Naive thymus-derived CD4-positive, alpha-beta T cell (primary cell): ENCODE results near the gene HSPB6. TPM values are rescaled to one million over a fixed set of nuclear protein-coding genes. Genes with fewer than 3 reads are reported as not detected.

Experiments
- ATAC-seq: fragments of 150-1000 bp; cut with Tn5 transposase; 2 replicates; pipeline ENCODE4 v1.10.0; 2021; ENCODE audit warnings: mild to moderate bottlenecking, moderate library complexity
- CTCF ChIA-PET: fragments of 350-600 bp; sonication (Branson Sonifier 250); formaldehyde crosslinking; loops from one replicate; lab custom pipeline; 2021; ENCODE audit warnings: antibody characterized with exemption; lab: Charles Lee
- POLR2A ChIA-PET: fragments of 350-600 bp; sonication (Branson Sonifier 250); formaldehyde crosslinking; loops from one replicate; lab custom pipeline; 2021; ENCODE audit warnings: antibody characterized with exemption, inconsistent platforms; lab: Charles Lee
- DNase-seq, 9 donors: peaks; one replicate each; pipeline versions ENCODE4 v3.0.0 to v3.0.0-alpha.2; 2020 to 2022; ENCODE audit warnings: mixed read lengths in 1 of 9
- H3K27ac ChIP-seq: one replicate; pipeline ENCODE4 v1.7.0; 2013; ENCODE audit warnings: mild to moderate bottlenecking, low read depth, low read length, moderate library complexity
- H3K27me3 ChIP-seq, 2 donors: one replicate each; pipeline ENCODE4 v1.7.0; 2013; ENCODE audit warnings: low read length in 2 of 2, mild to moderate bottlenecking in 2 of 2, moderate library complexity in 2 of 2; ENCODE audit not compliant: control insufficient read depth in 2 of 2, insufficient read depth in 2 of 2
- H3K36me3 ChIP-seq, 3 experiments: 1 replicate in 2 of 3; 2 replicates in 1 of 3; pipeline ENCODE4 v1.7.0; 2013; ENCODE audit warnings: low read length in 3 of 3, mild to moderate bottlenecking in 3 of 3, moderate library complexity in 1 of 3; ENCODE audit not compliant: insufficient read depth in 3 of 3, control insufficient read depth in 2 of 3
- H3K4me1 ChIP-seq, 2 donors: one replicate each; pipeline ENCODE4 v1.7.0; 2013; ENCODE audit warnings: low read length in 2 of 2, mild to moderate bottlenecking in 2 of 2, moderate library complexity in 1 of 2; ENCODE audit not compliant: control insufficient read depth in 2 of 2, insufficient read depth in 2 of 2
- H3K4me3 ChIP-seq: 2 replicates; pipeline ENCODE4 v1.7.0; 2013; ENCODE audit warnings: mild to moderate bottlenecking, low read length
- H3K9me3 ChIP-seq, 3 experiments: 1 replicate in 2 of 3; 2 replicates in 1 of 3; pipeline ENCODE4 v1.7.0; 2013; ENCODE audit warnings: low read length in 3 of 3; ENCODE audit not compliant: control insufficient read depth in 2 of 3
- H3K27ac Mint-ChIP-seq, 9 donors: one replicate each; pipeline ENCODE4 v1.8.0; 2020 to 2022; ENCODE audit warnings: mixed read lengths in 9 of 9, mild to moderate bottlenecking in 8 of 9, moderate library complexity in 5 of 9, inconsistent platforms in 2 of 9
- H3K27me3 Mint-ChIP-seq, 5 donors: one replicate each; pipeline ENCODE4 v1.8.0; 2021 to 2022; ENCODE audit warnings: mixed read lengths in 5 of 5, mild to moderate bottlenecking in 1 of 5
- H3K36me3 Mint-ChIP-seq, 5 donors: one replicate each; pipeline ENCODE4 v1.8.0; 2020 to 2022; ENCODE audit warnings: mixed read lengths in 5 of 5, mild to moderate bottlenecking in 3 of 5, inconsistent platforms in 1 of 5
- H3K4me1 Mint-ChIP-seq, 7 donors: one replicate each; pipeline ENCODE4 v1.8.0; 2020 to 2022; ENCODE audit warnings: mixed read lengths in 7 of 7, mild to moderate bottlenecking in 3 of 7, inconsistent platforms in 1 of 7
- H3K4me3 Mint-ChIP-seq, 10 donors: one replicate each; pipeline ENCODE4 v1.8.0; 2020 to 2022; ENCODE audit warnings: mild to moderate bottlenecking in 10 of 10, mixed read lengths in 10 of 10, moderate library complexity in 6 of 10, inconsistent platforms in 2 of 10
- H3K9me3 Mint-ChIP-seq, 11 donors: one replicate each; pipeline ENCODE4 v1.8.0; 2020 to 2022; ENCODE audit warnings: mixed read lengths in 11 of 11, mild to moderate bottlenecking in 4 of 11, inconsistent platforms in 1 of 11, moderate library complexity in 1 of 11
- intact Hi-C, 2 donors: fragments of 100-400 bp; cut with micrococcal nuclease; formaldehyde crosslinking; loops; one replicate each; pipeline ENCODE4 v1.15.1; 2023
- polyA plus RNA-seq, 2 donors: library from polyadenylated mRNA; unstranded; fragments of 300-500 nt; fragmentation: Illumina TruSeq; gene quantifications; one replicate each; pipeline ENCODE4 v1.2.3, GENCODE V29; 2021
- total RNA-seq, 6 experiments: library from RNA in 5 of 6; stranded (reverse) in 5 of 6; gene quantifications; 1 replicate in 5 of 6; 2 replicates in 1 of 6; pipeline ENCODE4 v1.2.3 and lab custom pipeline; 2021 to 2026

Gene HSPB6
- total and polyA plus RNA-seq, 7 experiments from 2014 or later, result 0.22 TPM; not detected in 6

- Histone ChIP-seq H3K27ac (no peak overlapping the region), H3K9me3 (no peaks in the 10 kb centered on the region), H3K27me3 (no peaks in the 10 kb centered on the region), H3K4me1 (no peaks in the 10 kb centered on the region), H3K4me3 (no peak overlapping the region), H3K36me3 (peaks cover 0 to 52% (median 0%) of the 10 kb centered on the region in 3 experiments)
- ChIA-PET POLR2A (no interaction called here), CTCF (no interaction called here)
- Mint-ChIP-seq H3K27ac (no peak overlapping the region), H3K36me3 (peaks cover 0 to 7% (median 4%) of the 10 kb centered on the region in 5 donors), H3K27me3 (no peaks in the 10 kb centered on the region), H3K4me1 (no peaks in the 10 kb centered on the region), H3K4me3 (no peak overlapping the region), H3K9me3 (no peaks in the 10 kb centered on the region)
- DNase-seq, result no peak
- no peak for ATAC-seq
- intact Hi-C loops, result no loop called here
Measured at GRCh38 chr19:35768082-35768421, 11.2 kb upstream of the HSPB6 start.

GRCh38 chr19:35767288-35768081 lies 10.7 kb upstream of the HSPB6 start:
- Mint-ChIP-seq H3K4me1 (no peaks in the 10 kb centered on the region), H3K36me3 (peaks cover 0 to 7% (median 4%) of the 10 kb centered on the region in 5 donors), H3K27me3 (no peaks in the 10 kb centered on the region), H3K9me3 (no peaks in the 10 kb centered on the region), H3K27ac (no peak overlapping the region), H3K4me3 (no peak overlapping the region)
- ATAC-seq (no peak), DNase-seq (no peak)
- no peaks in the 10 kb centered on the region for H3K9me3 ChIP-seq
- ChIA-PET CTCF (no interaction called here), POLR2A (no interaction called here)
- intact Hi-C loops, result no loop called here
- no peaks in the 10 kb centered on the region for H3K4me1 ChIP-seq
- no peaks in the 10 kb centered on the region for H3K27me3 ChIP-seq
- no peak overlapping the region for H3K27ac ChIP-seq
- H3K36me3 ChIP-seq, result peaks cover 0 to 52% (median 0%) of the 10 kb centered on the region in 3 experiments
- H3K4me3 ChIP-seq, result no peak overlapping the region

GRCh38 chr19:35766571-35767104 lies 9.8 kb upstream of the HSPB6 start:
- Mint-ChIP-seq H3K27ac (no peak overlapping the region), H3K9me3 (no peaks in the 10 kb centered on the region), H3K4me3 (no peak overlapping the region), H3K27me3 (no peaks in the 10 kb centered on the region), H3K4me1 (peaks cover 0 to 3% (median 0%) of the 10 kb centered on the region in 7 donors), H3K36me3 (peaks cover 0 to 12% (median 4%) of the 10 kb centered on the region in 5 donors)
- Histone ChIP-seq H3K9me3 (no peaks in the 10 kb centered on the region), H3K36me3 (peaks cover 0 to 61% (median 4%) of the 10 kb centered on the region in 3 experiments), H3K4me1 (no peaks in the 10 kb centered on the region), H3K27me3 (no peaks in the 10 kb centered on the region), H3K27ac (no peak overlapping the region), H3K4me3 (no peak overlapping the region)
- ATAC-seq (no peak), DNase-seq (no peak)
- CTCF ChIA-PET, result no interaction called here
- intact Hi-C loops, result no loop called here
- POLR2A ChIA-PET, result no interaction called here

GRCh38 chr19:35764432-35765315 lies 7.8 kb upstream of the HSPB6 start:
- ChIA-PET POLR2A (interaction anchor here (0.6 kb wide), 1 partner anchor 17 kb away, joined by 3 read pairs; the partner anchor contains the start of gene LIN37), CTCF (no interaction called here)
- Mint-ChIP-seq H3K27me3 (no peaks in the 10 kb centered on the region), H3K27ac (no peak overlapping the region), H3K36me3 (peaks cover 0 to 19% (median 4%) of the 10 kb centered on the region in 5 donors), H3K4me1 (peaks cover 0 to 6% (median 1%) of the 10 kb centered on the region in 7 donors), H3K9me3 (no peaks in the 10 kb centered on the region), H3K4me3 (no peak overlapping the region)
- DNase-seq (no peak), ATAC-seq (no peak)
- intact Hi-C loops, result no loop called here
- no peaks in the 10 kb centered on the region for H3K9me3 ChIP-seq
- H3K27ac ChIP-seq, result no peak overlapping the region
- no peaks in the 10 kb centered on the region for H3K27me3 ChIP-seq
- no peak overlapping the region for H3K4me3 ChIP-seq
- peaks cover 0 to 66% (median 4%) of the 10 kb centered on the region in 3 experiments for H3K36me3 ChIP-seq
- H3K4me1 ChIP-seq, result peaks cover 0 to 2% of the 10 kb centered on the region in 2 donors

- Histone ChIP-seq H3K4me1 (peaks cover 10 to 32% of the 10 kb centered on the region in 2 donors), H3K9me3 (no peaks in the 10 kb centered on the region), H3K4me3 (no peak overlapping the region), H3K36me3 (peaks cover 0 to 41% (median 4%) of the 10 kb centered on the region in 3 experiments), H3K27me3 (peaks cover 0 to 3% of the 10 kb centered on the region in 2 donors), H3K27ac (no peak overlapping the region)
- ChIA-PET CTCF (no interaction called here), POLR2A (interaction anchor here (0.6 to 1.6 kb wide), 2 partner anchors 15 to 16 kb away, joined by 4 to 5 read pairs; partner anchors contain the start of genes PSENEN and U2AF1L4)
- intact Hi-C loops, result no loop called here
- H3K27ac Mint-ChIP-seq, result no peak overlapping the region
- H3K27me3 Mint-ChIP-seq, result peaks cover 0 to 6% (median 5%) of the 10 kb centered on the region in 5 donors
- peaks cover 11 to 36% (median 30%) of the 10 kb centered on the region in 7 donors for H3K4me1 Mint-ChIP-seq
- ATAC-seq, result no peak
- H3K4me3 Mint-ChIP-seq, result no peak overlapping the region
- H3K36me3 Mint-ChIP-seq, result peaks cover 0 to 20% (median 0%) of the 10 kb centered on the region in 5 donors
- peaks cover 0 to 4% (median 0%) of the 10 kb centered on the region in 11 donors for H3K9me3 Mint-ChIP-seq
- no peak for DNase-seq
Measured at GRCh38 chr19:35760711-35761349, 4.0 kb upstream of the HSPB6 start.

- Mint-ChIP-seq H3K36me3 (peaks cover 0 to 25% (median 0%) of the 10 kb centered on the region in 5 donors), H3K9me3 (peaks cover 0 to 4% (median 0%) of the 10 kb centered on the region in 11 donors), H3K4me3 (peak overlapping the region; percentile 41 to 98 (median 73)), H3K27ac (peak overlapping the region in 1 of 9 donors; percentile 66), H3K4me1 (peaks cover 13 to 42% (median 36%) of the 10 kb centered on the region in 7 donors), H3K27me3 (peaks cover 0 to 11% (median 5%) of the 10 kb centered on the region in 5 donors)
- intact Hi-C loops, result loop anchor here in 1 of 2 donors (2.0 kb wide), 2 partner anchors 109 to 255 kb away; partner anchors contain the start of genes ALKBH6 and APLP1
- no peak for DNase-seq
- CTCF ChIA-PET, result interaction anchor here (0.7 kb wide), 1 partner anchor 58 kb away, joined by 4 read pairs; no protein-coding TSS in a partner anchor
- H3K36me3 ChIP-seq, result peaks cover 0 to 30% (median 4%) of the 10 kb centered on the region in 3 experiments
- POLR2A ChIA-PET, result interaction anchor here (0.7 to 1.6 kb wide), 3 partner anchors 14 to 32 kb away, joined by 3 to 4 read pairs (median 3); partner anchors contain the start of genes PSENEN and U2AF1L4
- H3K27ac ChIP-seq, result no peak overlapping the region
- ATAC-seq, result no peak
- H3K27me3 ChIP-seq, result peaks cover 0 to 4% of the 10 kb centered on the region in 2 donors
- peaks cover 10 to 35% of the 10 kb centered on the region in 2 donors for H3K4me1 ChIP-seq
- H3K9me3 ChIP-seq, result no peaks in the 10 kb centered on the region
- no peak overlapping the region for H3K4me3 ChIP-seq
Measured at GRCh38 chr19:35759697-35760096, 2.9 kb upstream of the HSPB6 start.
